Measurements from ENCODE around the gene PLIN1.

DNA sequence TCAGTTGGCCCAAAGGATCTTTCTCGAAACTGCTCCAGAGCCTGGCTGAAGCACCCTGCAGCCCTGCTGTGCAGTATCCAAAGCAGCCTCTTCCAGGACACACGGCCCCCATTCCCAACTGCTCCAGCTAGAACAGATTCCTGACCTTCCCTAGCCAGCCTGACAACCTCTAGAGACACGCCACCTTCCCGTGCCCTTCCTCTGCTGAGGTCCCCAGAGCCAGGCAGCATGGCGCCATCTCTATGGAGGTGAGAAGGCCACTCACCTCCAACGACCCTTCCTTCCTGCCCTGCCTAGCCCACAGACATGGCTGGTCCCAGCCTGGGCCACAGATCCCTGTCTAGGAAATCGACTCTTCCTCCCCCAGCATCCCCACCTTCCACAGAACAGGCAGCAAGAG is 27.0 kb downstream of the PLIN1 start:
- TF ChIP-seq, protein P1, sequence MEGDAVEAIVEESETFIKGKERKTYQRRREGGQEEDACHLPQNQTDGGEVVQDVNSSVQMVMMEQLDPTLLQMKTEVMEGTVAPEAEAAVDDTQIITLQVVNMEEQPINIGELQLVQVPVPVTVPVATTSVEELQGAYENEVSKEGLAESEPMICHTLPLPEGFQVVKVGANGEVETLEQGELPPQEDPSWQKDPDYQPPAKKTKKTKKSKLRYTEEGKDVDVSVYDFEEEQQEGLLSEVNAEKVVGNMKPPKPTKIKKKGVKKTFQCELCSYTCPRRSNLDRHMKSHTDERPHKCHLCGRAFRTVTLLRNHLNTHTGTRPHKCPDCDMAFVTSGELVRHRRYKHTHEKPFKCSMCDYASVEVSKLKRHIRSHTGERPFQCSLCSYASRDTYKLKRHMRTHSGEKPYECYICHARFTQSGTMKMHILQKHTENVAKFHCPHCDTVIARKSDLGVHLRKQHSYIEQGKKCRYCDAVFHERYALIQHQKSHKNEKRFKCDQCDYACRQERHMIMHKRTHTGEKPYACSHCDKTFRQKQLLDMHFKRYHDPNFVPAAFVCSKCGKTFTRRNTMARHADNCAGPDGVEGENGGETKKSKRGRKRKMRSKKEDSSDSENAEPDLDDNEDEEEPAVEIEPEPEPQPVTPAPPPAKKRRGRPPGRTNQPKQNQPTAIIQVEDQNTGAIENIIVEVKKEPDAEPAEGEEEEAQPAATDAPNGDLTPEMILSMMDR (conservative IDR thresholded peaks at IDR 0.05 in 1 of 2, IDR thresholded peaks at IDR 0.05 in 1 of 2; ENCODE audit: low read depth in 1 of 2, low read length in 2 of 2) = no peak
- no peak for TF ChIP-seq EZH2 (IDR thresholded peaks at IDR 0.05; ENCODE audit: low read length, missing control alignments)
